HCT116 (cell line): ENCODE data around the gene NFIL3. TPM values are rescaled to one million over a fixed set of nuclear protein-coding genes. Genes with fewer than 3 reads are reported as not detected.

Source experiments
- ATAC-seq: fragments of 200-7000 bp; cut with Tn5 transposase; 2 replicates; pipeline ENCODE4 v1.9.1; 2020; ENCODE audit warnings: mild to moderate bottlenecking, moderate library complexity
- BruUV-seq: library from RNA; stranded (reverse); fragments of 400-500 nt; replicated peaks from 2 replicates; lab custom pipeline; 2021; lab: Mats Ljungman, UMichigan
- CTCF ChIA-PET: fragments of 300-600 bp; sonication (Branson Sonifier 250); formaldehyde crosslinking; loops from one replicate; lab custom pipeline; 2021; ENCODE audit warnings: antibody characterized with exemption; lab: Charles Lee
- POLR2A ChIA-PET: fragments of 300-600, 350-600 bp; sonication (Branson Sonifier 250); formaldehyde crosslinking; loops from one replicate; lab custom pipeline; 2021; ENCODE audit warnings: antibody characterized with exemption; lab: Charles Lee
- RAD21 ChIA-PET, 2 experiments: fragments of 300-600 bp; sonication (Branson Sonifier 250); formaldehyde crosslinking; loops; one replicate each; lab custom pipeline; 2023; ENCODE audit warnings: low total read pairs in 2 of 2; ENCODE audit not compliant: uncharacterized antibody in 2 of 2, unreplicated experiment in 2 of 2, low non-redundant PET in 1 of 2; lab: Charles Lee
- DNase-seq: peaks from one replicate; pipeline ENCODE4 v3.0.0-alpha.2; 2010; ENCODE audit warnings: low read depth, low spot score
- H2AFZ ChIP-seq: fragments of 200-600 bp; shearing (Covaris generic), sonication (generic); 2 replicates; pipeline ENCODE4 v1.6.1; 2017; ENCODE audit warnings: low read depth, mixed run types, mixed read lengths, antibody characterized with exemption, low read length; ENCODE audit not compliant: poor library complexity, severe bottlenecking
- H3K27ac ChIP-seq: 2 replicates; pipeline ENCODE4 v1.5.1; 2012; ENCODE audit warnings: low read depth, low read length
- H3K27me3 ChIP-seq: fragments of 200-600 bp; sonication (generic); 2 replicates; pipeline ENCODE4 v1.6.1; 2016; ENCODE audit warnings: mixed run types, low read length, mixed read lengths; ENCODE audit not compliant: insufficient read depth
- H3K36me3 ChIP-seq, 2 experiments: fragments of 200-500 bp in 1 of 2; fragments of 200-600 bp in 1 of 2; sonication (Bioruptor generic) in 1 of 2; sonication (generic) in 1 of 2; 2 replicates each; pipeline versions ENCODE4 v1.5.1 to v1.6.1; 2014 to 2016; ENCODE audit warnings: low read length in 2 of 2, inconsistent platforms in 1 of 2, mixed read lengths in 1 of 2, mixed run types in 1 of 2; ENCODE audit not compliant: insufficient read depth in 2 of 2, control insufficient read depth in 1 of 2
- H3K4me1 ChIP-seq, 2 experiments: fragments of 200-600 bp in 1 of 2; sonication (generic) in 1 of 2; 2 replicates each; pipeline versions ENCODE4 v1.5.1 to v1.6.1; 2012 to 2017; ENCODE audit warnings: low read length in 2 of 2, inconsistent platforms in 1 of 2, mild to moderate bottlenecking in 1 of 2, mixed read lengths in 1 of 2, mixed run types in 1 of 2, moderate library complexity in 1 of 2; ENCODE audit not compliant: insufficient read depth in 2 of 2, control insufficient read depth in 1 of 2
- H3K4me2 ChIP-seq: fragments of 200-600 bp; sonication (generic); 2 replicates; pipeline ENCODE4 v1.6.1; 2017; ENCODE audit warnings: mixed run types, low read length, mixed read lengths
- H3K4me3 ChIP-seq, 2 experiments: fragments of 200-600 bp in 1 of 2; sonication (generic) in 1 of 2; replicated peaks in 1 of 2; 2 replicates each; pipeline ENCODE4 v1.5.1; 2011 to 2016; ENCODE audit warnings: low read length in 2 of 2, control low read depth in 1 of 2, low read depth in 1 of 2, mild to moderate bottlenecking in 1 of 2, mixed read lengths in 1 of 2, mixed run types in 1 of 2
- H3K79me2 ChIP-seq: fragments of 200-600 bp; sonication (generic); 2 replicates; pipeline ENCODE4 v1.6.1; 2017; ENCODE audit warnings: mild to moderate bottlenecking, mixed run types, low read length, moderate library complexity, mixed read lengths; ENCODE audit not compliant: insufficient read depth
- H3K9ac ChIP-seq: fragments of 200-600 bp; sonication (generic); 2 replicates; pipeline ENCODE4 v1.6.1; 2016; ENCODE audit warnings: low read length, mixed read lengths
- H3K9me2 ChIP-seq: fragments of 200-600 bp; sonication (generic), shearing (Covaris generic); 2 replicates; pipeline ENCODE4 v1.6.1; 2017; ENCODE audit warnings: mixed run types, mild to moderate bottlenecking, moderate library complexity; ENCODE audit not compliant: insufficient read depth
- H3K9me3 ChIP-seq, 2 experiments: fragments of 200-500 bp in 1 of 2; fragments of 200-600 bp in 1 of 2; sonication (Bioruptor generic) in 1 of 2; sonication (generic) in 1 of 2; 2 replicates each; pipeline ENCODE4 v1.6.1; 2014 to 2017; ENCODE audit warnings: low read length in 2 of 2, mixed read lengths in 2 of 2, inconsistent platforms in 1 of 2, low read depth in 1 of 2, mild to moderate bottlenecking in 1 of 2, mixed run types in 1 of 2, moderate library complexity in 1 of 2; ENCODE audit not compliant: control insufficient read depth in 1 of 2, insufficient read depth in 1 of 2
- H4K20me1 ChIP-seq: fragments of 200-600 bp; sonication (generic), shearing (Covaris generic); 2 replicates; pipeline ENCODE4 v1.6.1; 2017; ENCODE audit warnings: mixed run types, mild to moderate bottlenecking, moderate library complexity; ENCODE audit not compliant: insufficient read depth
- CEBPB ChIP-seq: IDR thresholded peaks from 2 replicates; pipeline ENCODE4 v1.6.1; 2012; ENCODE audit warnings: low read depth
- EGR1 ChIP-seq: IDR thresholded peaks from 2 replicates; pipeline ENCODE4 v1.6.1; 2012; ENCODE audit warnings: low read depth
- ELF1 ChIP-seq: IDR thresholded peaks from 2 replicates; pipeline ENCODE4 v1.6.1; 2012; ENCODE audit warnings: low read depth, borderline replicate concordance
- EZH2 ChIP-seq: fragments of 200-600 bp; sonication (generic); IDR thresholded peaks from 2 replicates; pipeline ENCODE4 v1.6.1; 2017; ENCODE audit warnings: antibody characterized with exemption, mixed run types
- JUND ChIP-seq: IDR thresholded peaks from 2 replicates; pipeline ENCODE4 v1.6.1; 2012
- POLR2AphosphoS5 ChIP-seq: IDR thresholded peaks from 2 replicates; pipeline ENCODE4 v1.6.1; 2011; ENCODE audit warnings: mild to moderate bottlenecking, low read depth, low read length, moderate library complexity
- SIN3A ChIP-seq: IDR thresholded peaks from 2 replicates; pipeline ENCODE4 v1.6.1; 2012; ENCODE audit warnings: low read depth
- SP1 ChIP-seq: IDR thresholded peaks from 2 replicates; pipeline ENCODE4 v1.6.1; 2012; ENCODE audit warnings: low read depth
- intact Hi-C: fragments of 100-400 bp; cut with micrococcal nuclease; formaldehyde crosslinking; loops from 2 replicates; pipeline ENCODE4 v1.10.0; 2022
- total RNA-seq: library from RNA; stranded (reverse); gene quantifications from one replicate; pipeline ENCODE4 v1.2.1, GENCODE V29; 2021; ENCODE audit not compliant: unreplicated experiment
- TF ChIP-seq, protein P1 (sequence below): IDR thresholded peaks from 2 replicates; pipeline ENCODE4 v1.6.1; 2011; ENCODE audit warnings: mild to moderate bottlenecking, low read length, moderate library complexity; ENCODE audit not compliant: insufficient replicate concordance; ENCODE audit errors: extremely low read depth
- TF ChIP-seq, protein P2 (sequence below): IDR thresholded peaks from 2 replicates; pipeline ENCODE4 v1.6.1; 2012

The NFIL3 gene
- total RNA-seq, 1 experiment from 2014 or later = 38.0 TPM

DNA sequence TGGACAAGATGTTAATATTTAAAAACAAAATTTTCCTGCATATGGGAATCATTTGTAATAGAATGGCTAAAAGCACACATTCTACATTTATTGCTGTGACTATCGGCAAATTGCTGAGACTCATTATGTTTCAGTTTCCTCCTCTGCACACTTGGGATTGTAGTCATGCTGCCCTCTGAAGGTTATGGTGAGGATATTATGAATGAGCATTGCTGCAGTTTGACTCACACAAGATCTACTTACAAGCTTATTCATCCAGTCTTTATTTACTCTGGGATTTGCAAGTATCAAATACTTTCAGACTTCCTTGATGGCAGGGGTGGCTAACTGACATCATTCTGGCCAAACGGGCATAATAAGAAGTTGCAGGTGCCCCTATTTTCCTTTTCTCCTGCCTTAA lies 9.5 kb upstream of the NFIL3 start (continued):
- TF ChIP-seq, protein P1, sequence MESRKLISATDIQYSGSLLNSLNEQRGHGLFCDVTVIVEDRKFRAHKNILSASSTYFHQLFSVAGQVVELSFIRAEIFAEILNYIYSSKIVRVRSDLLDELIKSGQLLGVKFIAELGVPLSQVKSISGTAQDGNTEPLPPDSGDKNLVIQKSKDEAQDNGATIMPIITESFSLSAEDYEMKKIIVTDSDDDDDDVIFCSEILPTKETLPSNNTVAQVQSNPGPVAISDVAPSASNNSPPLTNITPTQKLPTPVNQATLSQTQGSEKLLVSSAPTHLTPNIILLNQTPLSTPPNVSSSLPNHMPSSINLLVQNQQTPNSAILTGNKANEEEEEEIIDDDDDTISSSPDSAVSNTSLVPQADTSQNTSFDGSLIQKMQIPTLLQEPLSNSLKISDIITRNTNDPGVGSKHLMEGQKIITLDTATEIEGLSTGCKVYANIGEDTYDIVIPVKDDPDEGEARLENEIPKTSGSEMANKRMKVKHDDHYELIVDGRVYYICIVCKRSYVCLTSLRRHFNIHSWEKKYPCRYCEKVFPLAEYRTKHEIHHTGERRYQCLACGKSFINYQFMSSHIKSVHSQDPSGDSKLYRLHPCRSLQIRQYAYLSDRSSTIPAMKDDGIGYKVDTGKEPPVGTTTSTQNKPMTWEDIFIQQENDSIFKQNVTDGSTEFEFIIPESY = no peak
- TF ChIP-seq ELF1 = no peak; the same call in 1 of the 2 replicates

DNA sequence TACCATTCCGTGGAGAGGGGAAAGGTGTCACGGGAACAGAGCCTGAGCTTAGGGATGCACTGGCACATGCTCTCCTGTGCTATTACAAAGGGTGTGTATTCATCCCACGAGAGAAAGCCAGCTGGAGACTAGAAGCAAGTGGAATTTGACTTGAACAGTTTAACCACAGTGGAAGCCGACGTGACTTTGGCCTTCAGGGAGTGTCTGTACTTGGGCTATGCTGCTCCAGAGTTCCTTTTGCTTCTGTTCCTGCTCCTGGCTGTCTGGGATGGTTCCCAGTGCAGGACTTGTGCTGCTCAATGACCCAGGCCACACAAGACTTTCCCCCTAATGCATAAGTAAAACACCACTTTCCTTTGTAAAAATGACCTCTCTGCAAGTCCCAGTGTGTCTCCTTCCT lies 7.9 kb upstream of the NFIL3 start:
- no TSS peak for BruUV-seq
- H3K9me2 ChIP-seq = no peaks in the 10 kb centered on the region
- no peaks in the 10 kb centered on the region for H3K36me3 ChIP-seq
- no peaks in the 10 kb centered on the region for H3K79me2 ChIP-seq
- H3K27me3 ChIP-seq = no peaks in the 10 kb centered on the region
- ATAC-seq = no peak
- no peaks in the 10 kb centered on the region for H4K20me1 ChIP-seq
- peaks cover 20 to 31% of the 10 kb centered on the region in 2 experiments for H3K4me1 ChIP-seq
- H3K9me3 ChIP-seq = no peaks in the 10 kb centered on the region
- H3K4me2 ChIP-seq = no peak overlapping the region
- ChIA-PET CTCF (no interaction called here), RAD21 (no interaction called here), POLR2A (no interaction called here)
- H3K27ac ChIP-seq = no peak overlapping the region
- H2AFZ ChIP-seq = no peak overlapping the region
- TF ChIP-seq EZH2 = no peak
- H3K9ac ChIP-seq = no peak overlapping the region
- no peak overlapping the region for H3K4me3 ChIP-seq
- intact Hi-C loops = no loop called here
- DNase-seq = no peak

DNA sequence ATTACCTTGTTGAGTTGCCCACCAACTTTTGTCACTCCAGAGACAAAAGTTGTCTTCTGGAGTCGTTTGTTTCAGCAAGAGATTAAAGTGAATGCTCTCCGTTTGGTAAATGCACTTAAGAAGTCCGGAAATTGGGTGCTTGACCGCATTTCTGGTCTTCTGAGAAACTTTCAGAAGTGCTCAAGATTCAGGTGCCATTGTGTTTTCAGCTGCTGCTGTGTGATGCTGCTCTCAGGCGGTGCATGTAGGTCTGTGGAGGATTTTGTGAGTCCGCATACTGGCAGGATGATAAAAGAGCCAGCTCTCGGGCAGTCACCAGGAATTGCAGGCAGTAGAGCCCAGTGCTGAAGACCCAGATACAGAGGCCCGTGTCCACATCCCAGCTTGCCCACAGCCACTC lies 5.9 kb upstream of the NFIL3 start:
- no peak overlapping the region for H2AFZ ChIP-seq
- H3K79me2 ChIP-seq = no peaks in the 10 kb centered on the region
- no peaks in the 10 kb centered on the region for H3K36me3 ChIP-seq
- no TSS peak for BruUV-seq
- H3K4me2 ChIP-seq = no peak overlapping the region
- RAD21 ChIA-PET = no interaction called here
- intact Hi-C loops = loop anchor here (5.0 kb wide), 2 partner anchors 232 to 253 kb away; no protein-coding TSS in a partner anchor
- POLR2A ChIA-PET = no interaction called here
- DNase-seq = no peak
- no peak for ATAC-seq
- peaks cover 27 to 45% of the 10 kb centered on the region in 2 experiments for H3K4me1 ChIP-seq
- no peaks in the 10 kb centered on the region for H3K9me2 ChIP-seq
- H3K9ac ChIP-seq = no peak overlapping the region
- H4K20me1 ChIP-seq = no peaks in the 10 kb centered on the region
- CTCF ChIA-PET = interaction anchor here (1.2 kb wide), 1 partner anchor 514 kb away, joined by 3 read pairs; no protein-coding TSS in a partner anchor
- no peaks in the 10 kb centered on the region for H3K27me3 ChIP-seq
- H3K27ac ChIP-seq = no peak overlapping the region
- no peak for TF ChIP-seq CEBPB
- TF ChIP-seq, protein P2, sequence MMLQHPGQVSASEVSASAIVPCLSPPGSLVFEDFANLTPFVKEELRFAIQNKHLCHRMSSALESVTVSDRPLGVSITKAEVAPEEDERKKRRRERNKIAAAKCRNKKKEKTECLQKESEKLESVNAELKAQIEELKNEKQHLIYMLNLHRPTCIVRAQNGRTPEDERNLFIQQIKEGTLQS = no peak
- TF ChIP-seq JUND = no peak
- TF ChIP-seq EGR1 = no peak
- TF ChIP-seq SP1 = no peak
- no peak for TF ChIP-seq SIN3A
- no peak for TF ChIP-seq POLR2AphosphoS5
- TF ChIP-seq ELF1 = no peak
- no peaks in the 10 kb centered on the region for H3K9me3 ChIP-seq
- H3K4me3 ChIP-seq = no peak overlapping the region
